GM12864 (cell line): ENCODE results near the gene ENTHD1.
"Not testable (repeated sequence)": the region's sequence is repeated elsewhere in the genome, so short reads cannot be mapped to it uniquely, and the experiment has no call there.

Source experiments
- DNase-seq: peaks from one replicate; pipeline ENCODE4 v3.0.0-alpha.2; 2011; ENCODE audit warnings: low read depth
- H3K4me3 ChIP-seq: 2 replicates; pipeline ENCODE4 v1.5.1; 2011; ENCODE audit warnings: mild to moderate bottlenecking, low read depth, low read length, control low read depth
- TF ChIP-seq, protein P1 (sequence below): IDR thresholded peaks from 2 replicates; pipeline ENCODE4 v1.5.1; 2011; ENCODE audit warnings: low read depth, mild to moderate bottlenecking, moderate library complexity, low read length, control low read depth, inconsistent platforms; ENCODE audit errors: missing control alignments

Gene ENTHD1

DNA sequence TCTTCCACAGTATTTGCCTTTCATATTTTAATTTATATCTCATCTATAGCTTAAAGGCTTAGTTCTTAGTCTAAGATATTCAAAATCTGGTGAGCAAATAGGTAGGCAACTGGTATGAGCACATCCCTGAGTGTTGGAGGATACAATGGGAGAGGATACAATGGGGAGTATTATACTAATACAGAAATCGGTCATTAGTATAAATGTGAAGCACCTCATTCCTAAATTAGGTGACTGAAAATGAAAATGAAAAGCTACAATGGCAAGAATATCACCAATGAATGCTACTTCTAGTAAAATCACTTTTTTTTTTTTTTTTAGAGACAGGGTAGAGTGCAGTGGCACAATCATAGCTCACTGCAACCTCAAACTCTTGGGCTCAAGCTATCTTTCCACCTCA, 21.0 kb downstream of the ENTHD1 start:
- TF ChIP-seq, protein P1, sequence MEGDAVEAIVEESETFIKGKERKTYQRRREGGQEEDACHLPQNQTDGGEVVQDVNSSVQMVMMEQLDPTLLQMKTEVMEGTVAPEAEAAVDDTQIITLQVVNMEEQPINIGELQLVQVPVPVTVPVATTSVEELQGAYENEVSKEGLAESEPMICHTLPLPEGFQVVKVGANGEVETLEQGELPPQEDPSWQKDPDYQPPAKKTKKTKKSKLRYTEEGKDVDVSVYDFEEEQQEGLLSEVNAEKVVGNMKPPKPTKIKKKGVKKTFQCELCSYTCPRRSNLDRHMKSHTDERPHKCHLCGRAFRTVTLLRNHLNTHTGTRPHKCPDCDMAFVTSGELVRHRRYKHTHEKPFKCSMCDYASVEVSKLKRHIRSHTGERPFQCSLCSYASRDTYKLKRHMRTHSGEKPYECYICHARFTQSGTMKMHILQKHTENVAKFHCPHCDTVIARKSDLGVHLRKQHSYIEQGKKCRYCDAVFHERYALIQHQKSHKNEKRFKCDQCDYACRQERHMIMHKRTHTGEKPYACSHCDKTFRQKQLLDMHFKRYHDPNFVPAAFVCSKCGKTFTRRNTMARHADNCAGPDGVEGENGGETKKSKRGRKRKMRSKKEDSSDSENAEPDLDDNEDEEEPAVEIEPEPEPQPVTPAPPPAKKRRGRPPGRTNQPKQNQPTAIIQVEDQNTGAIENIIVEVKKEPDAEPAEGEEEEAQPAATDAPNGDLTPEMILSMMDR: no peak
- no peak for DNase-seq
- no peak overlapping the region for H3K4me3 ChIP-seq

DNA sequence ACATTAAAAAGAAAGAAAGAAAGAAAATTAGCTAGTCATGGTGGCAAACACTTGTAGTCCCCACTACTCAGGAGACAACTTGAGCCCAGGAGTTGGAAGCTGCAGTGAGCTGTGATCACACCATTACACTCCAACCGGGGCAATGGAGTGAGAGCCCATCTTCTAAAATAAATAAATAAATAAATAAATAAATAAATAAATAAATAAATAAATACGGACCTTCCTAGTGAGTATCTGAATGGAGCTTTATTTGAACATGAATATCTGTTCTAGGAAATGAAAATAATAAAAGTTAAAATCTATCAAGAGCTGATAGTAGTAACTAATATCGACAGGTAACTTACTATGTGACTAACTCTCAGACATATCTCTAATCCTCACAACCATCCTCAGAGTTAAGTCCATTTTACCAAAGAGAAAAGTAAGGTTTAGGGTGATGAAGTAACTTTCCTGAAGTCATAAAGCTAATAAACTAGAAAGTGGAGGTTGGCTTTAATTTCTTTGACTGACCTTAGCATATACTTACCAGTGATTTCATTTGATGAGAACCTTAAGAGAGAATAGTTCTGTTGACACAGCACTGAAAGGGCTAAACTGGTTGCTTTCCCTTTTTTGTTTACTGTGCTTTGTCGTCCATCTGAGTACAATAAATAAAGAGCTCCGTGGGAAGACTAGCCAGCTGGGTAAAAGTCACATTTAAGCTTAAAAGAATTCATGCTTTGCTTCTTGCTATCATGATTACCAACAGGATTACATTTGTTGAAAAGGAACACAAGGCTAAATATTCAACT, 22.4 kb downstream of the ENTHD1 start:
- TF ChIP-seq, protein P1: no peak
- H3K4me3 ChIP-seq: no peak overlapping the region
- DNase-seq: no peak

DNA sequence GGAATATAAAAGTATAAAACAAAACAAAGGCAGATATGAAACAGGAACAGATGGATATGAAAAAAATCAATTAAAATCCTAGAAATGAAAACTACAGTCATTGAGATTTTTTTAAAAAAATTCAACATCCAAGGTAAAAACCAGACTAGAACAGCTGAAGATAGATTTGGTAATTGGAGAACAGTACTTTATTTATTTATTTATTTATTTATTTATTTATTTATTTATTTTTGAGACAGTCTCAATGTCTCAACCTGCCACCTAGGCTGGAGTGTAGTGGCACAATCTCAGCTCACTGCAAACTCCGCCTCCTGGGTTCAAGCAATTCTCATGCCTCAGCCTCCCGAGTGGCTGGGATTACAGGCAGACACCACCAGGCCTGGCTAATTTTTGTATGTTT, 23.8 kb downstream of the ENTHD1 start:
- H3K4me3 ChIP-seq, DNase-seq: not testable (repeated sequence)

DNA sequence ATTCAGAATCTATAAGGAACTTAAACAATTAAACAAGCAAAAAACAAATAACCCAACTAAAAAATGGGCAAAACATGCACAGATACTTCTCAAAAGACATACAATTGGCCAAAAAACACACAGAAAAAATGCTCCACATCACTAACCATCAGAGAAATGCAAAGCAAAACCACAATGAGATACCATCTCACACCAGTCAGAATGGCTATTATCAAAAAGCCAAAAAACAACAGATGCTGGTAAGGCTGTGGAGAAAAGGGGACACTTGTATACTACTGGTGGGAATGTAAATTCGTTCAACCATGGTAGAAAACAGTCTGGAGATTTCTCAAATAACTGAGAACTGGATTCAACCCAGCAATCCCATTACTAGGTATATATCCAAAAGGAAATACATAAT, 24.8 kb downstream of the ENTHD1 start:
- TF ChIP-seq, protein P1: no peak
- H3K4me3 ChIP-seq: no peak overlapping the region
- no peak for DNase-seq

DNA sequence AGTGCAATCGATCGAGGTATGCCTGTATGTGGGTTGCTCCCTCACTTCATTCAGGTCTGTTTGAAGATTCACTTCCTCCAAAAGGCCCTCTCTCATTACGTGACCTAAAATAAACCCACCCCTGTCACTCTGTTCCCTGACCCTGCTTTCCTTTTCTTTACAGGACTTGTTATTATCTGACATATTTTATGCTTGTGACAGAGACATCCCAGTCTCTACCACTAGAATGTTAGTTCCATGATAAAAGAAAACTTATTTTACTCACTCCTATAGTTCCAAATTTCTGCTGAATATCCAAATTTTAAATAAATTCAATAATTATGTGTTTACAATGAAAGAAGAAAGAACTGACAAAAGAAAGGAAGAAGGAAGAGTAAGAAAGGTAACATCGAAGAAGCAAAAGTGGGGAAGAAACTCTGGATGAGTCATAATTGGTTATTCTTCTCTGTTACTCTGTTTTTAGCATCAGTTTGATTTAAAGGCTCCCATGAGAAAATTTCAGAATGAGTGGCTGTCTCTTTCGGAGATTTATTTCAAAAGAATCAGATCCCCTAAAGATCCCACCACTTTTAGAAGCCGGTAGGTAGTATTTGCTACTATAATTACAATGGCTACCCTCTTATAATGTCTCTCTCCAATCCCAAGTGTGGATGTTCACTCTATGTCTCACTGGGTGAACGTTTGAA, 33.5 kb downstream of the ENTHD1 start:
- DNase-seq: peak; percentile 48
- no peak overlapping the region for H3K4me3 ChIP-seq
- TF ChIP-seq, protein P1: no peak

DNA sequence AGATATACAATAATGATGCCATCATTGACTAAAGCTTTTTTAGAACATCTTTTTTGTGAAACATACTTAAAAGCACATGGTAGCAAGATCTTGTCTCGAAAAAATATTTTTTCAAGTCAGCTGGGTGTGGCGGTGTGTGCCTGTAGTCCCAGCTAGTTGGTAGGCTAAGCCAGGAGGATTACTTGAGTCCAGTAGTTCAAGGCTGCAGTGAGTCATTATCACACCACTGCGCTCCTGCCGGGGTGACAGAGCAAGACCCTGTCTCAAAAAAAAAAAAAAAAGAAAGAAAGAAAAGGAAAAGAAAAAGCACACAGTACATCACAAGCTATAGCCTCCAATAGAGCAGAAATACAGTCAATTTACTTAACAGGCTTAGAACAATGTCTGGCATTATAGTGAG, 37.0 kb downstream of the ENTHD1 start:
- H3K4me3 ChIP-seq: no peak overlapping the region
- DNase-seq: no peak
- TF ChIP-seq, protein P1: no peak

DNA sequence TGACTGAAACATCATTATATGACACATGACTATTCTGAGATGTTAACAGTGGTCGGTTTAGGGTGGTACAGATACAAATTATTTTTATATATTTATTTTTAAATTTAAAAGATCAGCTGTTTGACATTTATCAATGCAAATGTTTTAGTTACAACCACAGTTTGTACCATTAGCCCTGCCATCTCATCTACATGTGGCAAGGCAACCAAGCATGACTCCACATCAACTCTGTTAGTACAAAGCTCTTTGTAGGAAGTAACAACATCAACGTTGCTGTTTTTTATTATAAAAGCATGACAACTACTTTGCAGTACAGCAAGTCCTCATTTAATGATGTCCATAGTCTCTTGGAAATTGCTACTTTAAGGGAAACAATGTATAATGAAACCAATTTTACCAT, 40.8 kb downstream of the ENTHD1 start:
- TF ChIP-seq, protein P1: no peak
- DNase-seq: no peak
- no peak overlapping the region for H3K4me3 ChIP-seq
